Myocyte (in vitro differentiated cells): ENCODE results near the gene C19orf73. TPM values are rescaled to one million over a fixed set of nuclear protein-coding genes. Genes with fewer than 3 reads are reported as not detected.

Experiments
- DNase-seq: peaks from one replicate; pipeline ENCODE4 v3.0.0-alpha.2; 2012; ENCODE audit warnings: low read depth
- total RNA-seq: library from RNA; depleted of rRNA; stranded (reverse); fragments of >200 nt; gene quantifications from 2 replicates; pipeline ENCODE4 v1.2.3, GENCODE V29; 2014

Gene C19orf73
- total RNA-seq, 1 donor from 2014 or later: not detected

GRCh38 chr19:49070416-49070815, 48.5 kb downstream of the C19orf73 start:
- DNase-seq: no peak

GRCh38 chr19:49069026-49069425, 49.9 kb downstream of the C19orf73 start:
- no peak for DNase-seq

Other genes with a start within 250 kb of the C19orf73 start
- gene PPP1R15A, start 246.7 kb downstream of the C19orf73 start, total RNA-seq: 62.2 and 81.7 TPM in 2 replicates
- not detected in 2 replicates for gene TULP2, start 220.4 kb downstream of the C19orf73 start, total RNA-seq
- 178 and 199 TPM in 2 replicates for gene NUCB1, start 218.8 kb downstream of the C19orf73 start, total RNA-seq
- 0.32 TPM in 1 of 2 replicates, not detected in the other for gene DHDH, start 185.4 kb downstream of the C19orf73 start, total RNA-seq
- gene BAX, start 164.3 kb downstream of the C19orf73 start, total RNA-seq: 59.7 and 78.0 TPM in 2 replicates
- 1,692 and 1,792 TPM in 2 replicates for gene FTL, start 153.8 kb downstream of the C19orf73 start, total RNA-seq
- 358 and 408 TPM in 2 replicates for gene GYS1, start 125.8 kb downstream of the C19orf73 start, total RNA-seq
- gene RUVBL2, start 125.3 kb downstream of the C19orf73 start, total RNA-seq: 94.7 and 106 TPM in 2 replicates
- not detected in 2 replicates for gene LHB, start 102.1 kb downstream of the C19orf73 start, total RNA-seq
- not detected in 2 replicates for gene CGB3, start 94.8 kb downstream of the C19orf73 start, total RNA-seq
- gene CGB2, start 87.3 kb downstream of the C19orf73 start, total RNA-seq: not detected in 2 replicates
- not detected in 2 replicates for gene CGB1, start 82.2 kb downstream of the C19orf73 start, total RNA-seq
- not detected in 2 replicates for gene CGB5, start 75.3 kb downstream of the C19orf73 start, total RNA-seq
- not detected in 2 replicates for gene CGB8, start 70.0 kb downstream of the C19orf73 start, total RNA-seq
- gene CGB7, start 61.4 kb downstream of the C19orf73 start, total RNA-seq: 0.29 TPM in 1 of 2 replicates, not detected in the other
- not detected in 2 replicates for gene NTF4, start 54.3 kb downstream of the C19orf73 start, total RNA-seq
- 0.21 and 1.3 TPM in 2 replicates for gene KCNA7, start 46.4 kb downstream of the C19orf73 start, total RNA-seq
- gene SNRNP70, start 33.7 kb downstream of the C19orf73 start, total RNA-seq: 312 and 331 TPM in 2 replicates
- gene LIN7B, start 4.8 kb downstream of the C19orf73 start, total RNA-seq: 22.1 and 44.2 TPM in 2 replicates
- gene PPFIA3, start 401 bp upstream of the C19orf73 start, total RNA-seq: 10.2 and 12.5 TPM in 2 replicates
- 375 and 578 TPM in 2 replicates for gene HRC, start 36.3 kb upstream of the C19orf73 start, total RNA-seq
- 14.3 and 18.6 TPM in 2 replicates for gene TRPM4, start 38.6 kb upstream of the C19orf73 start, total RNA-seq
- gene SLC6A16, start 206.0 kb upstream of the C19orf73 start, total RNA-seq: 0.51 and 2.0 TPM in 2 replicates
- not detected in 2 replicates for gene CD37, start 216.3 kb upstream of the C19orf73 start, total RNA-seq
- 43.8 and 45.3 TPM in 2 replicates for gene TEAD2, start 243.3 kb upstream of the C19orf73 start, total RNA-seq
- 0.36 and 2.4 TPM in 2 replicates for gene DKKL1, start 244.7 kb upstream of the C19orf73 start, total RNA-seq